ENCODE measurements around the gene FAM83C.

- no peak for TF ChIP-seq CTCF (IDR thresholded peaks at IDR 0.05)
- no peak for TF ChIP-seq POLR2A (IDR thresholded peaks at IDR 0.05)
Measured at GRCh38 chr20:35275741-35276251, 16.4 kb downstream of the FAM83C start.

All from Peyer's patch (tissue), 4 donors.